Aorta (tissue), 5 donors: ENCODE results near the gene LIN9. TPM values are rescaled to one million over a fixed set of nuclear protein-coding genes. Genes with fewer than 3 reads are reported as not detected.
"Not testable (repeated sequence)": the region's sequence is repeated elsewhere in the genome, so short reads cannot be mapped to it uniquely, and the experiment has no call there.

Source experiments
- ATAC-seq: fragments of 200-7000 bp; cut with Tn5 transposase; one replicate; pipeline ENCODE4 v1.9.1; 2022; ENCODE audit warnings: moderate library complexity; ENCODE audit not compliant: low FRiP score
- DNase-seq, 2 donors: peaks; one replicate each; pipeline ENCODE4 v3.0.0-alpha.2; 2020
- H3K27ac ChIP-seq, 2 donors: one replicate each; pipeline ENCODE4 v1.5.1; 2013; ENCODE audit warnings: low read length in 2 of 2, mild to moderate bottlenecking in 2 of 2, moderate library complexity in 2 of 2, control low read depth in 1 of 2, inconsistent platforms in 1 of 2, low read depth in 1 of 2
- H3K27me3 ChIP-seq, 2 donors: one replicate each; pipeline ENCODE4 v1.6.1; 2013; ENCODE audit warnings: control low read depth in 1 of 2, low read length in 1 of 2, mild to moderate bottlenecking in 1 of 2, moderate library complexity in 1 of 2; ENCODE audit not compliant: insufficient read depth in 2 of 2, control insufficient read depth in 1 of 2
- H3K36me3 ChIP-seq, 2 donors: one replicate each; pipeline ENCODE4 v1.6.1; 2013; ENCODE audit warnings: control low read depth in 1 of 2, low read length in 1 of 2, mild to moderate bottlenecking in 1 of 2; ENCODE audit not compliant: insufficient read depth in 2 of 2, control insufficient read depth in 1 of 2
- H3K4me1 ChIP-seq, 2 donors: one replicate each; pipeline ENCODE4 v1.6.1; 2013; ENCODE audit warnings: low read length in 2 of 2, control low read depth in 1 of 2, mild to moderate bottlenecking in 1 of 2, moderate library complexity in 1 of 2; ENCODE audit not compliant: insufficient read depth in 2 of 2, control insufficient read depth in 1 of 2
- H3K4me3 ChIP-seq, 2 donors: one replicate each; pipeline ENCODE4 v1.5.1; 2013; ENCODE audit warnings: low read length in 2 of 2, control low read depth in 1 of 2, mild to moderate bottlenecking in 1 of 2
- H3K9me3 ChIP-seq: one replicate; pipeline ENCODE4 v1.6.1; 2013; ENCODE audit warnings: mild to moderate bottlenecking, low read length; ENCODE audit not compliant: control insufficient read depth
- WGBS, 2 donors: extraction: QIAGEN DNeasy Blood & Tissue Kit; methylation state at CpG; one replicate each; pipeline ENCODE4 v1.1.7; 2013; 5-methylcytosine and 5-hydroxymethylcytosine counted together
- intact Hi-C, 2 donors: fragments of 100-400 bp; cut with DNase I; formaldehyde crosslinking; loops; one replicate each; pipeline versions ENCODE4 v1.14.2 to v1.15.0; 2022
- polyA plus RNA-seq, 2 donors: library from polyadenylated mRNA; stranded (reverse); fragments of 200-250 nt; gene quantifications; one replicate each; pipeline ENCODE4 v1.2.3, GENCODE V29; 2013
- total RNA-seq, 2 donors: library from RNA; stranded (reverse); fragmentation: NEBNext Ultra II Directional; extraction: Animal tissue kit (Norgen Biotek cat#: 25700); gene quantifications; one replicate each; pipeline ENCODE4 v1.2.1, GENCODE V29; 2021
- donor health status: healthy with polysubstance abuse.
- donor health status: Bipolar disorder and iron deficiency.
- donor health status: DM: no; HTN: no; CAD: no.
- donor health status: DM: no; HTN: no; CAD: no.
- donor health status: DM: yes; HTN: yes; CAD: no.

LIN9 gene
- total and polyA plus RNA-seq, 4 donors: 1.7 to 4.1 (median 2.2) TPM

GRCh38 chr1:226276077-226276682, 32.8 kb downstream of the LIN9 start:
- no peaks in the 10 kb centered on the region for H3K36me3 ChIP-seq
- H3K9me3 ChIP-seq: no peaks in the 10 kb centered on the region
- H3K27me3 ChIP-seq: no peaks in the 10 kb centered on the region
- DNase-seq (no peak), ATAC-seq (no peak)
- no peak overlapping the region for H3K27ac ChIP-seq
- H3K4me1 ChIP-seq: no peaks in the 10 kb centered on the region
- intact Hi-C loops: no loop called here
- no peak overlapping the region for H3K4me3 ChIP-seq
- 28 to 43% methylated on average over 3 of the region's 3 CpGs for WGBS, 2 donors

- Histone ChIP-seq H3K9me3 (no peaks in the 10 kb centered on the region), H3K4me1 (no peaks in the 10 kb centered on the region), H3K27me3 (no peaks in the 10 kb centered on the region), H3K4me3 (no peak overlapping the region), H3K27ac (no peak overlapping the region), H3K36me3 (no peaks in the 10 kb centered on the region)
- intact Hi-C loops: no loop called here
- ATAC-seq (no peak), DNase-seq (no peak)
- 21 to 23% methylated on average over 1 of the region's 1 CpG for WGBS, 2 donors
These were observed 34.8 kb downstream of the LIN9 start for GRCh38 chr1:226274138-226274537.

- H3K4me1 ChIP-seq, intact Hi-C loops, H3K27me3 ChIP-seq, DNase-seq, H3K36me3 ChIP-seq, H3K9me3 ChIP-seq, H3K4me3 ChIP-seq: not testable (repeated sequence)
- 10 to 16% methylated on average over 8 of the region's 8 CpGs for WGBS, 2 donors
- H3K27ac ChIP-seq: peak overlapping the region in 1 of 2 donors; percentile 19
- ATAC-seq: peak; percentile 46
These were observed 36.6 kb downstream of the LIN9 start for GRCh38 chr1:226272233-226272902.

GRCh38 chr1:226268421-226269124, 40.4 kb downstream of the LIN9 start:
- Histone ChIP-seq H3K4me1 (no peaks in the 10 kb centered on the region), H3K27ac (no peak overlapping the region), H3K36me3 (no peaks in the 10 kb centered on the region), H3K27me3 (no peaks in the 10 kb centered on the region), H3K9me3 (no peaks in the 10 kb centered on the region), H3K4me3 (no peak overlapping the region)
- ATAC-seq: no peak
- WGBS, 2 donors: 39 to 43% methylated on average over 3 of the region's 3 CpGs
- DNase-seq: no peak
- intact Hi-C loops: no loop called here

- ATAC-seq: no peak
- intact Hi-C loops: no loop called here
- 92 to 100% methylated on average over 1 of the region's 1 CpG for WGBS, 2 donors
These were observed 47.1 kb downstream of the LIN9 start for GRCh38 chr1:226261818-226262217.

GRCh38 chr1:226255380-226255779, 53.6 kb downstream of the LIN9 start:
- DNase-seq (no peak), ATAC-seq (no peak)
- H3K27ac ChIP-seq: no peak overlapping the region
- no peaks in the 10 kb centered on the region for H3K9me3 ChIP-seq
- H3K4me1 ChIP-seq: no peaks in the 10 kb centered on the region
- H3K4me3 ChIP-seq: no peak overlapping the region
- H3K27me3 ChIP-seq: no peaks in the 10 kb centered on the region
- 23 to 33% methylated on average over 3 of the region's 3 CpGs for WGBS, 2 donors
- intact Hi-C loops: no loop called here
- H3K36me3 ChIP-seq: no peaks in the 10 kb centered on the region

More at GRCh38 chr1:226261818-226262217, 47.1 kb downstream of the LIN9 start:
- H3K27me3 ChIP-seq: no peaks in the 10 kb centered on the region
- no peaks in the 10 kb centered on the region for H3K36me3 ChIP-seq
- no peak for DNase-seq
- H3K4me1 ChIP-seq: no peaks in the 10 kb centered on the region
- no peak overlapping the region for H3K4me3 ChIP-seq
- H3K27ac ChIP-seq: no peak overlapping the region
- no peaks in the 10 kb centered on the region for H3K9me3 ChIP-seq

GRCh38 chr1:226253933-226254332, 55.0 kb downstream of the LIN9 start:
- no peaks in the 10 kb centered on the region for H3K36me3 ChIP-seq
- H3K27me3 ChIP-seq: no peaks in the 10 kb centered on the region
- no peak overlapping the region for H3K4me3 ChIP-seq
- H3K27ac ChIP-seq: no peak overlapping the region
- H3K9me3 ChIP-seq: no peaks in the 10 kb centered on the region
- DNase-seq (no peak), ATAC-seq (no peak)
- intact Hi-C loops: no loop called here
- no peaks in the 10 kb centered on the region for H3K4me1 ChIP-seq
- WGBS, 2 donors: 96 to 97% methylated on average over 4 of the region's 4 CpGs

- 98 to 99% methylated on average over 7 of the region's 7 CpGs for whole genome bisulfite sequencing, 2 donors
- DNase-seq, H3K36me3 ChIP-seq, H3K9me3 ChIP-seq, H3K4me1 ChIP-seq, intact Hi-C loops, H3K27me3 ChIP-seq, H3K4me3 ChIP-seq, ATAC-seq, H3K27ac ChIP-seq: not testable (repeated sequence)
These were observed 56.1 kb downstream of the LIN9 start for GRCh38 chr1:226252841-226253240.

- H3K4me3 ChIP-seq: no peak overlapping the region
- intact Hi-C loops: no loop called here
- no peak overlapping the region for H3K27ac ChIP-seq
- H3K4me1 ChIP-seq: no peaks in the 10 kb centered on the region
- 99 to 100% methylated on average over 1 of the region's 1 CpG for WGBS, 2 donors
- H3K27me3 ChIP-seq: no peaks in the 10 kb centered on the region
- H3K9me3 ChIP-seq: no peaks in the 10 kb centered on the region
- DNase-seq: no peak
- H3K36me3 ChIP-seq: no peaks in the 10 kb centered on the region
- ATAC-seq: no peak
These were observed 58.5 kb downstream of the LIN9 start for GRCh38 chr1:226250511-226250910.
